ENCODE measurements around the gene RAX2.

DNA sequence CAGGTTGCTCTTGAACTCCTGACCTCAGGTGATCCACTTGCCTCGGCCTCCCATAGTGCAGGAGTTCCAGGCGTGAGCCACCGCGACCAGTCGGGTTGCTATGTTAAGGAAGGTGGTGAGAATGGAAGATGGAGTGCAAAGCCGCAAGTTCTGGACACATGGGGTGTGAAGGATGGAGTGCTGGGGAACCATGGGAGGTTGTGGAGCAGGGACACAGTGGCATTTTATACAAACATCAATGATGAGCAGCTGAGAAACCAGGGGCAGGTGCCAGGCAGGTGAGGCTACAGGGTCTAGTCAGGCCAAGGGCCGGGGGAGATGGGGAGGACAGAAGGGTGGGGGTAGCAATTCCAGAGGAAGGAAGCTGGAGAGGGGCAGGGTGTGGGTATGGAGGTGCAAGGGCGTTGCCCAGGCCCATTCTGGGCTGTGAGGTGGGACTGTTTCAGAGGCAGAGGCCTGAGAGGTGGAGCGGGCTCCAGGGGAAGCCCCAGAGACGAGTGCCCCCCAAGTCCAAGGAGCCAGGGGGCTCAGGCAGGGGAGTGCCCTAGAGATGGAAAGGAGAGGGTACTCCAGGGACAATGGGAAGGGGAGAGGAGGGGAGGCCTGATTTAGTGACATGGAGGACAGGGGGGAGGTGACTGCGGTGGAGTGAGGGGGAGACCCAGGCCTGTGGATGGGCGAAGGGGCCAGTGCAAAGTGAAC, 1.9 kb upstream of the RAX2 start:
- TF ChIP-seq CTCF (IDR thresholded peaks at IDR 0.05 in 8 of 11, conservative IDR thresholded peaks at IDR 0.05 in 3 of 11): no peak
- TF ChIP-seq POLR2A (IDR thresholded peaks at IDR 0.05): no peak
- TF ChIP-seq POLR2AphosphoS5 (IDR thresholded peaks at IDR 0.05): no peak
